WTC11 (cell line): ENCODE measurements around the gene AKAP10.

ENCODE experiments used
- CBFB ChIP-seq: sonication (generic); formaldehyde crosslinking; IDR thresholded peaks from 2 replicates; pipeline ENCODE4 v1.8.1; 2022; ENCODE audit warnings: mild to moderate bottlenecking, low read depth, missing genetic modification reagents
- FOXJ3 ChIP-seq: sonication (generic); formaldehyde crosslinking; IDR thresholded peaks from 2 replicates; pipeline ENCODE4 v1.9.0; 2021; ENCODE audit warnings: missing genetic modification reagents, mild to moderate bottlenecking, borderline replicate concordance
- MAX ChIP-seq: sonication (generic); formaldehyde crosslinking; IDR thresholded peaks from 2 replicates; pipeline ENCODE4 v1.8.0; 2022; ENCODE audit warnings: mild to moderate bottlenecking, missing genetic modification reagents
- MYBL2 ChIP-seq: sonication (generic); formaldehyde crosslinking; IDR thresholded peaks from 2 replicates; pipeline ENCODE4 v1.8.1; 2023; ENCODE audit warnings: mild to moderate bottlenecking, moderate library complexity, missing genetic modification reagents
- SOX15 ChIP-seq: fragments of 250-450 bp; sonication (Bioruptor Pico); IDR thresholded peaks from 2 replicates; pipeline ENCODE4 v1.9.0; 2021; ENCODE audit warnings: mild to moderate bottlenecking
- SP1 ChIP-seq: sonication (generic); formaldehyde crosslinking; conservative IDR thresholded peaks from 2 replicates; pipeline ENCODE4 v1.8.1; 2022; ENCODE audit warnings: missing genetic modification reagents
- ZBTB21 ChIP-seq: sonication (generic); formaldehyde crosslinking; IDR thresholded peaks from 2 replicates; pipeline ENCODE4 v1.8.1; 2023; ENCODE audit warnings: mild to moderate bottlenecking, missing genetic modification reagents, borderline replicate concordance
- ZNF121 ChIP-seq: sonication (generic); formaldehyde crosslinking; IDR thresholded peaks from 2 replicates; pipeline ENCODE4 v1.8.0; 2023; ENCODE audit warnings: missing genetic modification reagents
- ZNF263 ChIP-seq: sonication (generic); formaldehyde crosslinking; IDR thresholded peaks from 2 replicates; pipeline ENCODE4 v1.8.1; 2022; ENCODE audit warnings: low read depth, mild to moderate bottlenecking, moderate library complexity, missing genetic modification reagents
- TF ChIP-seq, protein P1 (sequence below): fragments of 200-600 bp; IDR thresholded peaks from 2 replicates; pipeline ENCODE4 v1.8.0; 2022; ENCODE audit warnings: antibody characterized with exemption

- TF ChIP-seq, protein P1, sequence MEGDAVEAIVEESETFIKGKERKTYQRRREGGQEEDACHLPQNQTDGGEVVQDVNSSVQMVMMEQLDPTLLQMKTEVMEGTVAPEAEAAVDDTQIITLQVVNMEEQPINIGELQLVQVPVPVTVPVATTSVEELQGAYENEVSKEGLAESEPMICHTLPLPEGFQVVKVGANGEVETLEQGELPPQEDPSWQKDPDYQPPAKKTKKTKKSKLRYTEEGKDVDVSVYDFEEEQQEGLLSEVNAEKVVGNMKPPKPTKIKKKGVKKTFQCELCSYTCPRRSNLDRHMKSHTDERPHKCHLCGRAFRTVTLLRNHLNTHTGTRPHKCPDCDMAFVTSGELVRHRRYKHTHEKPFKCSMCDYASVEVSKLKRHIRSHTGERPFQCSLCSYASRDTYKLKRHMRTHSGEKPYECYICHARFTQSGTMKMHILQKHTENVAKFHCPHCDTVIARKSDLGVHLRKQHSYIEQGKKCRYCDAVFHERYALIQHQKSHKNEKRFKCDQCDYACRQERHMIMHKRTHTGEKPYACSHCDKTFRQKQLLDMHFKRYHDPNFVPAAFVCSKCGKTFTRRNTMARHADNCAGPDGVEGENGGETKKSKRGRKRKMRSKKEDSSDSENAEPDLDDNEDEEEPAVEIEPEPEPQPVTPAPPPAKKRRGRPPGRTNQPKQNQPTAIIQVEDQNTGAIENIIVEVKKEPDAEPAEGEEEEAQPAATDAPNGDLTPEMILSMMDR = no peak
- no peak for TF ChIP-seq SP1 (CRISPR knock-in tag)
- no peak for TF ChIP-seq MYBL2 (CRISPR knock-in tag)
- TF ChIP-seq ZBTB21 (CRISPR knock-in tag) = no peak
- no peak for TF ChIP-seq ZNF121 (CRISPR knock-in tag)
- TF ChIP-seq SOX15 (CRISPR knock-in tag) = no peak
- no peak for TF ChIP-seq FOXJ3 (CRISPR knock-in tag)
- no peak for TF ChIP-seq CBFB (CRISPR knock-in tag)
- no peak for TF ChIP-seq MAX (CRISPR knock-in tag)
- no peak for TF ChIP-seq ZNF263 (CRISPR knock-in tag)
Measured at GRCh38 chr17:19979917-19980770, 2.5 kb upstream of the AKAP10 start.
